Measurements from ENCODE around the gene PBX3.

- TF ChIP-seq CTCF (IDR thresholded peaks at IDR 0.05; ENCODE audit: low read depth, low read length, missing input control) (no peak), REST (IDR thresholded peaks at IDR 0.05) (no peak), YY1 (IDR thresholded peaks at IDR 0.05) (no peak), ATF3 (IDR thresholded peaks at IDR 0.05) (no peak), MAX (IDR thresholded peaks at IDR 0.05) (no peak), TAF1 (conservative IDR thresholded peaks at IDR 0.05) (no peak)
Measured at GRCh38 chr9:125867751-125868415, 120.7 kb downstream of the PBX3 start.
